ENCODE data around the gene ECHDC3. TPM values are rescaled to one million over a fixed set of nuclear protein-coding genes. Genes with fewer than 3 reads are reported as not detected.
A peak's percentile ranks its signal among the peaks of the same experiment; 100 is the strongest.

The ECHDC3 gene
- total and polyA plus RNA-seq, 2 of the 13 experiments (the other 11 are each of a cell fraction or from before 2014, with no cell fraction given): not detected

- DNase-seq (ENCODE audit: low spot score): no peak
- peaks cover 50% of the 10 kb centered on the region for H3K4me1 ChIP-seq (ENCODE audit: insufficient read depth, low read length)
- peak; percentile 43 for ATAC-seq
- intact Hi-C loops (cut with micrococcal nuclease; ENCODE audit: unreplicated experiment) (no loop called here), in situ Hi-C loops (cut with HindIII; ENCODE audit: extremely low pct_ligation_motif_present, low pct_unique_long_range_greater_than_20kb) (no loop called here)
- WGBS (ENCODE audit: low lambda C conversion rate): 26% methylated on average over 2 of the region's 7 CpGs
- no peaks in the 10 kb centered on the region for H3K9me3 ChIP-seq (ENCODE audit: low read length)
- H3K9ac ChIP-seq (ENCODE audit: insufficient read depth, low read depth, low read length): no peak overlapping the region
- BruUV-seq (replicated peaks): no TSS peak
- H3K36me3 ChIP-seq (replicated peaks in 1 of 2; ENCODE audit: control insufficient read depth in 1 of 2, insufficient read depth in 2 of 2, low read length in 2 of 2): no peaks in the 10 kb centered on the region
- peaks cover 0 to 23% of the 10 kb centered on the region in 2 experiments; a peak in 3 of 5 replicates for H3K27me3 ChIP-seq (ENCODE audit: control insufficient read depth in 1 of 2, insufficient read depth in 2 of 2, low read length in 2 of 2)
- H3K27ac ChIP-seq (ENCODE audit: extremely low read length, insufficient read depth, low read length): no peak overlapping the region
- FAIRE-seq: no peak
- ChIA-PET POLR2A (interaction anchor here (3.4 kb wide), 1 partner anchor 19 kb away, joined by 13 read pairs; no protein-coding TSS in a partner anchor), CTCF (ENCODE audit: low intra/inter-chr PET ratio, low total read pairs) (no interaction called here)
- no peak overlapping the region; a peak in 1 of 6 replicates for H3K4me3 ChIP-seq (replicated peaks in 1 of 3; ENCODE audit: insufficient read depth in 1 of 3, low read depth in 2 of 3, low read length in 3 of 3)
- H2AFZ ChIP-seq (ENCODE audit: low read length): peak overlapping the region; percentile 16
- H3K79me2 ChIP-seq (ENCODE audit: insufficient read depth, low read length): no peaks in the 10 kb centered on the region
- 0 out of 2 replicates have a peak overlapping the region, but pooled peaks have one; percentile 20 for H3K4me2 ChIP-seq (ENCODE audit: low read depth, low read length)
- H4K20me1 ChIP-seq (ENCODE audit: insufficient read depth, low read length): no peaks in the 10 kb centered on the region
- TF ChIP-seq AHR (CRISPR knock-in tag; IDR thresholded peaks at IDR 0.05): no peak
- TF ChIP-seq AGO1 (IDR thresholded peaks at IDR 0.05; ENCODE audit: low read depth, low read length, poor library complexity, severe bottlenecking): no peak
- TF ChIP-seq RFX5 (IDR thresholded peaks at IDR 0.05; ENCODE audit: low read depth, low read length): peak; percentile 69; the same call in 1 of the 2 replicates
Observed at GRCh38 chr10:11813177-11813576, 71.0 kb downstream of the ECHDC3 start.

Other genes starting within 250 kb of the ECHDC3 start
- gene USP6NL, start 130.7 kb upstream of the ECHDC3 start, total RNA-seq (2016; rRNA removed; fragmentation: Illumina TruSeq; extraction: Trizol): 22.9 and 26.2 TPM in 2 replicates
- gene USP6NL, start 130.7 kb upstream of the ECHDC3 start, polyA plus RNA-seq (2011; rRNA removed): 10.0 and 10.5 TPM in 2 replicates
- 6.7 and 6.9 TPM in 2 replicates for gene PROSER2, start 81.0 kb downstream of the ECHDC3 start, total RNA-seq (2016; rRNA removed; fragmentation: Illumina TruSeq; extraction: Trizol)
- gene PROSER2, start 81.0 kb downstream of the ECHDC3 start, polyA plus RNA-seq (2011; rRNA removed): 6.7 and 7.7 TPM in 2 replicates

All from HepG2 (cell line).